Upper lobe of left lung (tissue), 6 donors: Measurements from ENCODE around the gene GNAI2. TPM values are rescaled to one million over a fixed set of nuclear protein-coding genes. Genes with fewer than 3 reads are reported as not detected.
"Not testable (repeated sequence)": the region's sequence is repeated elsewhere in the genome, so short reads cannot be mapped to it uniquely, and the experiment has no call there.

Experiments used
- ATAC-seq, 2 donors: fragments of 200-7000 bp; cut with Tn5 transposase; one replicate each; pipeline ENCODE4 v1.9.1; 2022; ENCODE audit warnings: mild to moderate bottlenecking in 2 of 2, moderate library complexity in 2 of 2; ENCODE audit not compliant: low FRiP score in 2 of 2
- DNase-seq, 2 donors: peaks; one replicate each; pipeline ENCODE4 v3.0.0-alpha.2; 2019 to 2020
- H3K27ac ChIP-seq, 4 donors: fragments of 200-600 bp; sonication (generic); one replicate each; pipeline ENCODE4 v1.5.1; 2016 to 2019
- H3K27me3 ChIP-seq, 4 donors: fragments of 200-600 bp; sonication (generic); one replicate each; pipeline ENCODE4 v1.5.1; 2017 to 2019
- H3K36me3 ChIP-seq, 4 donors: fragments of 200-600 bp; sonication (generic); one replicate each; pipeline ENCODE4 v1.5.1; 2016 to 2019
- H3K4me1 ChIP-seq, 4 donors: fragments of 200-600 bp; sonication (generic); one replicate each; pipeline ENCODE4 v1.5.1; 2018 to 2019
- H3K4me3 ChIP-seq, 4 donors: fragments of 200-600 bp; sonication (generic); one replicate each; pipeline ENCODE4 v1.5.1; 2017 to 2019; ENCODE audit warnings: mild to moderate bottlenecking in 2 of 4, moderate library complexity in 1 of 4
- H3K9me3 ChIP-seq, 4 donors: fragments of 200-600 bp; sonication (generic); one replicate each; pipeline ENCODE4 v1.5.1; 2018 to 2019
- EP300 ChIP-seq, 4 donors: sonication (generic); formaldehyde crosslinking; IDR thresholded peaks; one replicate each; pipeline ENCODE4 v1.5.1; 2017; ENCODE audit warnings: antibody characterized with exemption in 4 of 4, control low read depth in 2 of 4
- POLR2A ChIP-seq, 4 donors: fragments of 450-650 bp; IDR thresholded peaks; one replicate each; pipeline ENCODE4 v1.5.1; 2016 to 2017; ENCODE audit warnings: antibody characterized with exemption in 4 of 4, mild to moderate bottlenecking in 2 of 4
- POLR2AphosphoS5 ChIP-seq, 2 donors: sonication (generic); formaldehyde crosslinking; IDR thresholded peaks; one replicate each; pipeline ENCODE4 v1.5.1; 2017; ENCODE audit warnings: antibody characterized with exemption in 2 of 2
- WGBS, 2 donors: methylation state at CpG; one replicate each; pipeline ENCODE4 v1.1.5; 2017 to 2018; 5-methylcytosine and 5-hydroxymethylcytosine counted together
- total RNA-seq, 6 donors: library from RNA; depleted of rRNA in 4 of 6; stranded (reverse); fragments of >200 nt in 4 of 6; gene quantifications; one replicate each; pipeline versions ENCODE4 v1.1.0 to v1.2.1, GENCODE V29; 2016 to 2021
- TF ChIP-seq, protein P1 (sequence below), 6 experiments: fragments of 450-650 bp in 4 of 6; fragments of 200-600 bp in 2 of 6; sonication (generic) in 2 of 6; IDR thresholded peaks; one replicate each; pipeline ENCODE4 v1.5.1; 2016 to 2019; ENCODE audit warnings: antibody characterized with exemption in 6 of 6
- donor health status: DM: no; HTN: no; CAD: no; lungs with moderate emphysema.
- donor health status: DM: no; HTN: yes; CAD: no; lungs with severe emphysema.

Gene GNAI2
- total RNA-seq, 6 donors from 2014 or later, result 191 to 440 (median 295) TPM

GRCh38 chr3:50278123-50278879 is 42.3 kb downstream of the GNAI2 start:
- peaks cover 14 to 25% (median 15%) of the 10 kb centered on the region in 4 donors for H3K4me1 ChIP-seq
- WGBS, 2 donors, result 85 to 90% methylated on average over 4 of the region's 4 CpGs
- H3K9me3 ChIP-seq, result no peaks in the 10 kb centered on the region
- DNase-seq, result no peak
- no peak for ATAC-seq
- H3K27ac ChIP-seq, result no peak overlapping the region
- peaks cover 0 to 28% (median 8%) of the 10 kb centered on the region in 4 donors for H3K36me3 ChIP-seq
- H3K4me3 ChIP-seq, result no peak overlapping the region
- no peak for TF ChIP-seq EP300 (IDR thresholded peaks at IDR 0.05)
- TF ChIP-seq POLR2AphosphoS5 (IDR thresholded peaks at IDR 0.05), result no peak
- TF ChIP-seq POLR2A (IDR thresholded peaks at IDR 0.05), result no peak
- TF ChIP-seq, protein P1, sequence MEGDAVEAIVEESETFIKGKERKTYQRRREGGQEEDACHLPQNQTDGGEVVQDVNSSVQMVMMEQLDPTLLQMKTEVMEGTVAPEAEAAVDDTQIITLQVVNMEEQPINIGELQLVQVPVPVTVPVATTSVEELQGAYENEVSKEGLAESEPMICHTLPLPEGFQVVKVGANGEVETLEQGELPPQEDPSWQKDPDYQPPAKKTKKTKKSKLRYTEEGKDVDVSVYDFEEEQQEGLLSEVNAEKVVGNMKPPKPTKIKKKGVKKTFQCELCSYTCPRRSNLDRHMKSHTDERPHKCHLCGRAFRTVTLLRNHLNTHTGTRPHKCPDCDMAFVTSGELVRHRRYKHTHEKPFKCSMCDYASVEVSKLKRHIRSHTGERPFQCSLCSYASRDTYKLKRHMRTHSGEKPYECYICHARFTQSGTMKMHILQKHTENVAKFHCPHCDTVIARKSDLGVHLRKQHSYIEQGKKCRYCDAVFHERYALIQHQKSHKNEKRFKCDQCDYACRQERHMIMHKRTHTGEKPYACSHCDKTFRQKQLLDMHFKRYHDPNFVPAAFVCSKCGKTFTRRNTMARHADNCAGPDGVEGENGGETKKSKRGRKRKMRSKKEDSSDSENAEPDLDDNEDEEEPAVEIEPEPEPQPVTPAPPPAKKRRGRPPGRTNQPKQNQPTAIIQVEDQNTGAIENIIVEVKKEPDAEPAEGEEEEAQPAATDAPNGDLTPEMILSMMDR (IDR thresholded peaks at IDR 0.05), result no peak
- H3K27me3 ChIP-seq, result peaks cover 0 to 13% (median 5%) of the 10 kb centered on the region in 4 donors

GRCh38 chr3:50278880-50279224 is 42.8 kb downstream of the GNAI2 start, which contains the start of gene LSMEM2:
Gene LSMEM2 (plus strand): TSS chr3:50279087. CDS start chr3:50279114, 27 bp downstream.
- H3K4me3 ChIP-seq, result no peak within 1 kb of the TSS
- DNase-seq (no peak), ATAC-seq (no peak)
- peaks cover 0 to 28% (median 8%) of the 10 kb centered on the region in 4 donors for H3K36me3 ChIP-seq
- H3K27me3 ChIP-seq, result peaks cover 0 to 13% (median 3%) of the 10 kb centered on the region in 4 donors
- H3K9me3 ChIP-seq, result no peaks in the 10 kb centered on the region
- no peak within 1 kb of the TSS for H3K27ac ChIP-seq
- WGBS, 2 donors, result 57% methylated on average over 2 of the region's 2 CpGs; no CpG with 5 or more reads in 1 of the 2 donors
- TF ChIP-seq, protein P1 (IDR thresholded peaks at IDR 0.05), result no peak
- TF ChIP-seq EP300 (IDR thresholded peaks at IDR 0.05) (no peak), POLR2AphosphoS5 (IDR thresholded peaks at IDR 0.05) (no peak), POLR2A (IDR thresholded peaks at IDR 0.05) (no peak)
- H3K4me1 ChIP-seq, result peaks cover 8 to 19% (median 10%) of the 10 kb centered on the region in 4 donors

- WGBS, 2 donors, result 87 to 94% methylated on average over 6 to 8 of the region's 8 CpGs
- no peak for ATAC-seq
- TF ChIP-seq EP300 (IDR thresholded peaks at IDR 0.05) (no peak), POLR2AphosphoS5 (IDR thresholded peaks at IDR 0.05) (no peak), POLR2A (IDR thresholded peaks at IDR 0.05) (no peak)
- TF ChIP-seq, protein P1 (IDR thresholded peaks at IDR 0.05), result no peak
Measured at GRCh38 chr3:50279255-50280016, 43.4 kb downstream of the GNAI2 start.

DNA sequence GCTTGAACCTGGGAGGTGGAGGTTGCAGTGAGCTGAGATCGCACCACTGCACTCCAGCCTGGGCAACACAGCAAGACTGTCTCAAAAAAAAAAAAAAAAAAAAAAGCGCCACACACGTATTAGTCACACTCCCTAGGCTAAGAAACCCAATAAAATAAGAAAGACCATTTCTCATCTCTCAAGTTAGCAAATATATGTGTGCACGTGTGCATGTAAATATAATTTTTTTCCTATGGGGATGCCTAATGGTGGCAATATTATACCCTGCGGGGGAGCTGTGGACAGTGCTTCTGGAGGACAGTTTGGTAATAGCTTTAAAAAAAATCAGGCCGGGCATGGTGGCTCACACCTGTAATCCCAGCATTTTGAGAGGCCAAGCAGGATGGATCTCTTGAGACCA is 48.1 kb downstream of the GNAI2 start:
- ATAC-seq, H3K27me3 ChIP-seq: not testable (repeated sequence)
- 89 to 91% methylated on average over 6 of the region's 6 CpGs for WGBS, 2 donors

More at GRCh38 chr3:50279255-50280016, 43.4 kb downstream of the GNAI2 start:
- Histone ChIP-seq H3K9me3 (no peaks in the 10 kb centered on the region), H3K4me1 (peaks cover 3 to 14% (median 5%) of the 10 kb centered on the region in 4 donors), H3K4me3 (no peak overlapping the region), H3K36me3 (peaks cover 0 to 28% (median 8%) of the 10 kb centered on the region in 4 donors), H3K27ac (no peak overlapping the region), H3K27me3 (peaks cover 0 to 12% (median 3%) of the 10 kb centered on the region in 4 donors)
- DNase-seq, result no peak

More for the DNA sequence above, 48.1 kb downstream of the GNAI2 start:
- not testable (repeated sequence) for H3K27ac ChIP-seq, H3K4me1 ChIP-seq, DNase-seq, H3K4me3 ChIP-seq, H3K9me3 ChIP-seq
- peaks cover 8 to 30% (median 26%) of the 10 kb centered on the region in 4 donors for H3K36me3 ChIP-seq
